Jurkat, Clone E6-1 (cell line): ENCODE measurements around the gene PRDM11.

Source experiments
- DNase-seq: peaks from one replicate; pipeline ENCODE4 v3.0.0-alpha.2; 2011; ENCODE audit warnings: low read depth, low spot score
- H3K4me3 ChIP-seq: 2 replicates; pipeline ENCODE4 v1.5.1; 2011; ENCODE audit warnings: mild to moderate bottlenecking, low read length, control low read depth, moderate library complexity

The PRDM11 gene

GRCh38 chr11:45169310-45170072 lies 23.1 kb downstream of the PRDM11 start:
- H3K4me3 ChIP-seq, result no peak overlapping the region
- DNase-seq, result no peak

GRCh38 chr11:45170484-45170883 lies 24.0 kb downstream of the PRDM11 start:
- DNase-seq, result no peak
- no peak overlapping the region for H3K4me3 ChIP-seq

GRCh38 chr11:45171550-45171949 lies 25.1 kb downstream of the PRDM11 start:
- DNase-seq, result no peak
- no peak overlapping the region for H3K4me3 ChIP-seq

- no peak overlapping the region for H3K4me3 ChIP-seq
- no peak for DNase-seq
Observed at GRCh38 chr11:45173064-45173463, 26.6 kb downstream of the PRDM11 start.

- H3K4me3 ChIP-seq, result no peak overlapping the region
- DNase-seq, result no peak
Observed at GRCh38 chr11:45174168-45174835, 27.9 kb downstream of the PRDM11 start.

- no peak for DNase-seq
- H3K4me3 ChIP-seq, result no peak overlapping the region
Observed at GRCh38 chr11:45174963-45175362, 28.5 kb downstream of the PRDM11 start.

GRCh38 chr11:45176996-45177395 lies 30.6 kb downstream of the PRDM11 start:
- no peak for DNase-seq
- H3K4me3 ChIP-seq, result no peak overlapping the region

- H3K4me3 ChIP-seq, result no peak overlapping the region
- DNase-seq, result no peak
Observed at GRCh38 chr11:45178223-45178622, 31.8 kb downstream of the PRDM11 start.

GRCh38 chr11:45178890-45179671 lies 32.6 kb downstream of the PRDM11 start:
- H3K4me3 ChIP-seq, result no peak overlapping the region
- DNase-seq, result no peak

- peak overlapping the region; percentile 16; the same call in 1 of the 2 replicates for H3K4me3 ChIP-seq
- DNase-seq, result no peak
Observed at GRCh38 chr11:45179686-45180178, 33.3 kb downstream of the PRDM11 start.

- no peak for DNase-seq
- peak overlapping the region; percentile 16; the same call in 1 of the 2 replicates for H3K4me3 ChIP-seq
Observed at GRCh38 chr11:45180179-45180847, 33.9 kb downstream of the PRDM11 start.

- no peak for DNase-seq
- H3K4me3 ChIP-seq, result no peak overlapping the region; the same call in 1 of the 2 replicates
Observed at GRCh38 chr11:45180848-45181192, 34.4 kb downstream of the PRDM11 start.

- no peak for DNase-seq
- H3K4me3 ChIP-seq, result no peak overlapping the region
Observed at GRCh38 chr11:45181193-45181888, 34.9 kb downstream of the PRDM11 start.

GRCh38 chr11:45181889-45182550 lies 35.6 kb downstream of the PRDM11 start:
- no peak overlapping the region for H3K4me3 ChIP-seq
- DNase-seq, result no peak

- H3K4me3 ChIP-seq, result no peak overlapping the region
- peak; percentile 2 for DNase-seq
Observed at GRCh38 chr11:45182902-45183301, 36.5 kb downstream of the PRDM11 start.

- no peak overlapping the region for H3K4me3 ChIP-seq
- no peak for DNase-seq
Observed at GRCh38 chr11:45184640-45185039, 38.2 kb downstream of the PRDM11 start.

- no peak overlapping the region for H3K4me3 ChIP-seq
- DNase-seq, result peak; percentile 12
Observed at GRCh38 chr11:45185228-45185729, 38.8 kb downstream of the PRDM11 start.

- DNase-seq, result no peak
- no peak overlapping the region for H3K4me3 ChIP-seq
Observed at GRCh38 chr11:45187375-45187774, 40.9 kb downstream of the PRDM11 start.
